Measurements from ENCODE around the gene GABBR2. TPM values are rescaled to one million over a fixed set of nuclear protein-coding genes. Genes with fewer than 3 reads are reported as not detected.

Gene GABBR2
- total RNA-seq, 1 donor from 2014 or later, result not detected

- Histone ChIP-seq H3K36me3 (ENCODE audit: control insufficient read depth, insufficient read depth, low read length) (no peaks in the 10 kb centered on the region), H3K27me3 (ENCODE audit: control insufficient read depth, insufficient read depth, low read length) (no peaks in the 10 kb centered on the region), H3K4me3 (ENCODE audit: low read depth, low read length) (no peak overlapping the region)
- TF ChIP-seq CTCF (IDR thresholded peaks at IDR 0.05; ENCODE audit: insufficient read depth, low read length, severe bottlenecking), result no peak
- FAIRE-seq, result no peak
- no peak for DNase-seq (ENCODE audit: low read depth)
Observed at GRCh38 chr9:98570663-98571440, 137.9 kb downstream of the GABBR2 start.

- FAIRE-seq (no peak), DNase-seq (ENCODE audit: low read depth) (no peak)
- TF ChIP-seq CTCF (IDR thresholded peaks at IDR 0.05; ENCODE audit: insufficient read depth, low read length, severe bottlenecking), result no peak
Observed at GRCh38 chr9:98570055-98570454, 138.7 kb downstream of the GABBR2 start.

GRCh38 chr9:98569491-98569890, 139.2 kb downstream of the GABBR2 start:
- Histone ChIP-seq H3K4me3 (ENCODE audit: low read depth, low read length) (no peak overlapping the region), H3K27me3 (ENCODE audit: control insufficient read depth, insufficient read depth, low read length) (no peaks in the 10 kb centered on the region), H3K36me3 (ENCODE audit: control insufficient read depth, insufficient read depth, low read length) (no peaks in the 10 kb centered on the region)
- no peak for TF ChIP-seq CTCF (IDR thresholded peaks at IDR 0.05; ENCODE audit: insufficient read depth, low read length, severe bottlenecking)
- DNase-seq (ENCODE audit: low read depth) (no peak), FAIRE-seq (no peak)

More at GRCh38 chr9:98570055-98570454, 138.7 kb downstream of the GABBR2 start:
- Histone ChIP-seq H3K4me3 (ENCODE audit: low read depth, low read length) (no peak overlapping the region), H3K27me3 (ENCODE audit: control insufficient read depth, insufficient read depth, low read length) (no peaks in the 10 kb centered on the region), H3K36me3 (ENCODE audit: control insufficient read depth, insufficient read depth, low read length) (no peaks in the 10 kb centered on the region)

- FAIRE-seq (no peak), DNase-seq (ENCODE audit: low read depth) (no peak)
- TF ChIP-seq CTCF (IDR thresholded peaks at IDR 0.05; ENCODE audit: insufficient read depth, low read length, severe bottlenecking), result no peak
- no peaks in the 10 kb centered on the region for H3K36me3 ChIP-seq (ENCODE audit: control insufficient read depth, insufficient read depth, low read length)
- H3K4me3 ChIP-seq (ENCODE audit: low read depth, low read length), result no peak overlapping the region
- no peaks in the 10 kb centered on the region for H3K27me3 ChIP-seq (ENCODE audit: control insufficient read depth, insufficient read depth, low read length)
Observed at GRCh38 chr9:98568909-98569469, 139.7 kb downstream of the GABBR2 start.

GRCh38 chr9:98568234-98568908, 140.4 kb downstream of the GABBR2 start:
- no peaks in the 10 kb centered on the region for H3K36me3 ChIP-seq (ENCODE audit: control insufficient read depth, insufficient read depth, low read length)
- FAIRE-seq, result peak; percentile 86
- H3K27me3 ChIP-seq (ENCODE audit: control insufficient read depth, insufficient read depth, low read length), result no peaks in the 10 kb centered on the region
- H3K4me3 ChIP-seq (ENCODE audit: low read depth, low read length), result no peak overlapping the region
- TF ChIP-seq CTCF (IDR thresholded peaks at IDR 0.05; ENCODE audit: insufficient read depth, low read length, severe bottlenecking), result no peak
- DNase-seq (ENCODE audit: low read depth), result no peak

All from bronchial epithelial cell (primary cell).